ENCODE measurements around the gene MIER1. TPM values are rescaled to one million over a fixed set of nuclear protein-coding genes. Genes with fewer than 3 reads are reported as not detected.

The MIER1 gene
- total RNA-seq, 1 donor from 2014 or later, result 31.4 TPM

DNA sequence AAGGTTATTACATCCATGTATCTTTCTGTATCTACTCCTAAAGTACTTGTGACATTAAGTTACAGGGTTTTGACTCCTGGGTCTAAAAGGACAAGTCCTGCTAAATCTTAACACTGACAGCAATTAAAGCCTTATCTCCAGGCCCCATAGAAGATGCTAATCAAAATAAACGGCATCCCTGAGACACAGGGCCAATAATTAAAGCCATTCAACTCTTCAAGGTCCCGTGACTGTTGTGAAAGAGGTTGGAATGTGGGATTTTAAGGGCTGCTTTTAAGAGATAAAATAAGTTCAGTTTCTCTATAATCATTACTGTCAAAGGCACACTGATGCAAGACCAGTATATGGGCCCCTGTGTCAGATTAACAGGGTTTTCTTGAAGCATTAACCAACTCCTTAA is 8.5 kb upstream of the MIER1 start:
- no peak for DNase-seq (ENCODE audit: low read depth, low spot score)
- Mint-ChIP-seq H3K27me3 (ENCODE audit: low read depth) (no peaks in the 10 kb centered on the region), H3K9me3 (no peaks in the 10 kb centered on the region), H3K4me1 (no peaks in the 10 kb centered on the region), H3K27ac (ENCODE audit: unreplicated experiment) (no peak overlapping the region), H3K4me3 (no peak overlapping the region), H3K36me3 (ENCODE audit: low read depth) (peaks cover 18% of the 10 kb centered on the region)
- TF ChIP-seq, protein P1, sequence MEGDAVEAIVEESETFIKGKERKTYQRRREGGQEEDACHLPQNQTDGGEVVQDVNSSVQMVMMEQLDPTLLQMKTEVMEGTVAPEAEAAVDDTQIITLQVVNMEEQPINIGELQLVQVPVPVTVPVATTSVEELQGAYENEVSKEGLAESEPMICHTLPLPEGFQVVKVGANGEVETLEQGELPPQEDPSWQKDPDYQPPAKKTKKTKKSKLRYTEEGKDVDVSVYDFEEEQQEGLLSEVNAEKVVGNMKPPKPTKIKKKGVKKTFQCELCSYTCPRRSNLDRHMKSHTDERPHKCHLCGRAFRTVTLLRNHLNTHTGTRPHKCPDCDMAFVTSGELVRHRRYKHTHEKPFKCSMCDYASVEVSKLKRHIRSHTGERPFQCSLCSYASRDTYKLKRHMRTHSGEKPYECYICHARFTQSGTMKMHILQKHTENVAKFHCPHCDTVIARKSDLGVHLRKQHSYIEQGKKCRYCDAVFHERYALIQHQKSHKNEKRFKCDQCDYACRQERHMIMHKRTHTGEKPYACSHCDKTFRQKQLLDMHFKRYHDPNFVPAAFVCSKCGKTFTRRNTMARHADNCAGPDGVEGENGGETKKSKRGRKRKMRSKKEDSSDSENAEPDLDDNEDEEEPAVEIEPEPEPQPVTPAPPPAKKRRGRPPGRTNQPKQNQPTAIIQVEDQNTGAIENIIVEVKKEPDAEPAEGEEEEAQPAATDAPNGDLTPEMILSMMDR (conservative IDR thresholded peaks at IDR 0.05), result no peak

DNA sequence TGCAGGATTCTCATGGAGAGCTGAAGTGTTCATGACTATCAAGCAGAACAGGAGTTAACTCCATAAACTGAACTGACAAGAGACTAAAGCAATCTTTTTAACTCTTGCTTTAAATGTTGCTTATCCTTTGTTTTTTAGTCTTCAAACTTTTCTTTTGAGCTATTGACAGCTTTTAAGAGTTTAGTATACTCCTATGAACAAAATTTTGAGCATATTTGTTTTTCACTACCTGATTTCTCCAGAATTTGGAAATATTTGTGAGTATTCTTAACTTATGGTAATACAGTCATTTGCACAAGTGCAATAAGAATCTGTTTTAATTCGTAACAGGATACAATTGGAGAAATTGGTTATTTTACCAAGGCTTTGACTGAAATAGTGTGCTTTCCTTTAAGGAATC is 7.3 kb upstream of the MIER1 start:
- Mint-ChIP-seq H3K4me1 (peaks cover 5% of the 10 kb centered on the region), H3K36me3 (ENCODE audit: low read depth) (peaks cover 18% of the 10 kb centered on the region), H3K27ac (ENCODE audit: unreplicated experiment) (no peak overlapping the region), H3K4me3 (no peak overlapping the region), H3K27me3 (ENCODE audit: low read depth) (no peaks in the 10 kb centered on the region), H3K9me3 (no peaks in the 10 kb centered on the region)
- no peak for DNase-seq (ENCODE audit: low read depth, low spot score)
- TF ChIP-seq, protein P1 (conservative IDR thresholded peaks at IDR 0.05), result no peak

DNA sequence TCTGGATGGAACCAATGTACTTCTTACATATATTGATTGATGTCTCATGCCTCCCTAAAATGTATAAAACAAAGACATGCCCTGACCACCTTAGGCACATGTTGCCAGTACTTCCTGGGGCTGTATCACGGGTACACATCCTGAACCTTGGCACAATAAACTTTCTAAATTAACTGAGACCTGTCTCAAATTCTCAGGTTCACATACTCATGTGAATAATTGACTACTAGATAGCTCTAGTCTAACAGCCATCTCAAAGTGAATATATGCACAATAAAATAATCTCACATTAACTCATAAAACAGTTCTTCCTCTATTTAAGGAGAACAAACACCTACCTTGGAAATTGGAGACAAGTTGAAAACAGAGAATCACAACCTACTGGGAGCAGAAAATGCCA is 5.7 kb upstream of the MIER1 start:
- peaks cover 18% of the 10 kb centered on the region for H3K4me1 Mint-ChIP-seq
- H3K27ac Mint-ChIP-seq (ENCODE audit: unreplicated experiment), result no peak overlapping the region

DNA sequence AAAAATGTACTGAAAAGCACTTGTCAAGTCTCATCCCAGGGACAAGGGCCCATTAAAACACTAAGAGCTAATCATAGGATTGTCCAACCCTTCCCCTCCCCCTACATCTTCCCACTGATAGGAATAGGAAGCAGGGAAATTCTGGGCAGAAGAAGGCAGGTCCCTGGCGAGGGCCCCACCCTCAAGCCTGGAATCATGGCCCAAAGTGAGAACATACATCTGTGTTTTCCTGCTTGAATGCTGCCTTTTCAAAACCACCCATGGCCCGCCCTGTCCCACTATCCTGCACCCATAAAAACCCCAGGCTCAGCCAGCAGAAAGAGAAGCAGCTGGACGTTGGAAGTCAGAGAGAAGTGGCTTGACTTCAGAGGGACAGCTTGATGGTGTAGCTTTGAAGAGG is 5.0 kb upstream of the MIER1 start:
- TF ChIP-seq, protein P1 (conservative IDR thresholded peaks at IDR 0.05), result no peak
- Mint-ChIP-seq H3K27ac (ENCODE audit: unreplicated experiment) (no peak overlapping the region), H3K27me3 (ENCODE audit: low read depth) (no peaks in the 10 kb centered on the region), H3K4me3 (no peak overlapping the region), H3K4me1 (peaks cover 18% of the 10 kb centered on the region), H3K36me3 (ENCODE audit: low read depth) (peaks cover 18% of the 10 kb centered on the region), H3K9me3 (no peaks in the 10 kb centered on the region)
- no peak for DNase-seq (ENCODE audit: low read depth, low spot score)

More for the DNA sequence above, 5.7 kb upstream of the MIER1 start:
- H3K27me3 Mint-ChIP-seq (ENCODE audit: low read depth), result no peaks in the 10 kb centered on the region
- no peak for DNase-seq (ENCODE audit: low read depth, low spot score)
- TF ChIP-seq, protein P1 (conservative IDR thresholded peaks at IDR 0.05), result no peak
- H3K9me3 Mint-ChIP-seq, result no peaks in the 10 kb centered on the region
- peaks cover 18% of the 10 kb centered on the region for H3K36me3 Mint-ChIP-seq (ENCODE audit: low read depth)
- H3K4me3 Mint-ChIP-seq, result peak overlapping the region; percentile 17

DNA sequence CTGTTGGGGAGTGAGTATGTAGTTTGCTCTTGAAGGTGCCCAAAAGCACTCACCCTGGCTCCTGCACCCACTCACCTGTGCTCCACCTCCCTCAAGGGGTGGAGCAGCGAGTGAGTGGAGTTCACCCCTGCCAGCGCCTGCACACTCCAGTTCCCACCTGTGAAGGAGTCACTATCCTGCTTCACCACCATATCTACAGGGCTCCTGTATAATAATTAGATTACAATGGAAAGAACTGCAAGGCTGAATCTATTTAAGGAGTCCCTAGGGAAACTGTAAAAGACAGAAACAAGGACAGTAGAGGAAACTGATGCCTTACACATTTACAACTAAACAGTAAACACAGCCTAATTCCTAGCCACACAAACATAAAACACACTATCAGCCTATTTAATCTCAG is 4.2 kb upstream of the MIER1 start:
- TF ChIP-seq, protein P1 (conservative IDR thresholded peaks at IDR 0.05), result no peak
- no peak overlapping the region for H3K27ac Mint-ChIP-seq (ENCODE audit: unreplicated experiment)
- H3K36me3 Mint-ChIP-seq (ENCODE audit: low read depth), result peaks cover 18% of the 10 kb centered on the region
- no peak overlapping the region for H3K4me3 Mint-ChIP-seq
- no peak for DNase-seq (ENCODE audit: low read depth, low spot score)
- H3K27me3 Mint-ChIP-seq (ENCODE audit: low read depth), result no peaks in the 10 kb centered on the region
- peaks cover 23% of the 10 kb centered on the region for H3K4me1 Mint-ChIP-seq
- no peaks in the 10 kb centered on the region for H3K9me3 Mint-ChIP-seq

DNA sequence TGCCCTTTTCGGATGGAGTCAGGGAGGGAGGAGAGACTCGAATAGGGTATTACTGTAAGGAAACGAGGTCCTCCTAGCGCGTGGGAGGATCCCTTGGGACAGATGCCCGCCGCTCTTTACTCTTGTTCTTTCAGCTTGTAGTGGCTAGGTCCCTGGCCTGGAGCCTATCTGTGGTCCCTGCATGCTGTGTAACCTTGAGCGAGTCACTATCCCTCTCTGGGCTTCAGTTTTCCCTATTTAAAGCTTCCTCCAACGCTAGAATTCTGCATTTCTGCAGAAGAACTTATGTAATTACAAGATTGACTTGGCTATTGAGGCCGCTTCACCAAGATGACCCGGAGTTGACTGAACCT is 744 bp downstream of the MIER1 start:
- Mint-ChIP-seq H3K9me3 (no peaks in the 10 kb centered on the region), H3K4me3 (peak overlapping the region; percentile 99), H3K36me3 (ENCODE audit: low read depth) (no peaks in the 10 kb centered on the region), H3K27ac (ENCODE audit: unreplicated experiment) (peak overlapping the region; percentile 98), H3K4me1 (peaks cover 40% of the 10 kb centered on the region), H3K27me3 (ENCODE audit: low read depth) (no peaks in the 10 kb centered on the region)
- no peak for DNase-seq (ENCODE audit: low read depth, low spot score)
- TF ChIP-seq, protein P1 (conservative IDR thresholded peaks at IDR 0.05), result no peak
